Measurements from ENCODE around the gene NRTN.
A peak's percentile ranks its signal among the peaks of the same experiment; 100 is the strongest.
"Not testable (repeated sequence)": the region's sequence is repeated elsewhere in the genome, so short reads cannot be mapped to it uniquely, and the experiment has no call there.

Gene NRTN

GRCh38 chr19:5804516-5805461, at the start of gene NRTN:
TSS of gene NRTN (plus strand) at chr19:5805067. CDS start at chr19:5824166, 19,099 bp downstream.
- peak; percentile 60 to 62 for DNase-seq

- DNase-seq, result no peak
Observed at GRCh38 chr19:5762608-5763217, 42.2 kb upstream of the NRTN start.

GRCh38 chr19:5765220-5765619, 39.6 kb upstream of the NRTN start:
- no peak for DNase-seq

GRCh38 chr19:5767949-5768348, 36.9 kb upstream of the NRTN start:
- DNase-seq, result no peak

- no peak for DNase-seq
Observed at GRCh38 chr19:5772416-5772815, 32.5 kb upstream of the NRTN start.

- no peak for DNase-seq
Observed at GRCh38 chr19:5773276-5773675, 31.6 kb upstream of the NRTN start.

GRCh38 chr19:5774921-5775320, 29.9 kb upstream of the NRTN start:
- DNase-seq, result no peak

- no peak for DNase-seq
Observed at GRCh38 chr19:5775668-5776309, 29.1 kb upstream of the NRTN start.

- DNase-seq, result no peak
Observed at GRCh38 chr19:5778402-5778801, 26.5 kb upstream of the NRTN start.

- DNase-seq, result not testable (repeated sequence)
Observed at GRCh38 chr19:5780916-5781315, 24.0 kb upstream of the NRTN start.

GRCh38 chr19:5782322-5782721, 22.5 kb upstream of the NRTN start:
- no peak for DNase-seq

GRCh38 chr19:5782945-5783919, 21.6 kb upstream of the NRTN start:
- no peak for DNase-seq

- no peak for DNase-seq
Observed at GRCh38 chr19:5784581-5785147, 20.2 kb upstream of the NRTN start, which contains the start of gene PRR22. TSS of gene PRR22 (minus strand) at chr19:5784746. CDS start at chr19:5784660, 86 bp downstream.

- no peak for DNase-seq
Observed at GRCh38 chr19:5785423-5785822, 19.4 kb upstream of the NRTN start.

GRCh38 chr19:5786593-5787408, 18.1 kb upstream of the NRTN start:
- no peak for DNase-seq

- DNase-seq, result no peak
Observed at GRCh38 chr19:5787409-5788182, 17.3 kb upstream of the NRTN start.

- no peak for DNase-seq
Observed at GRCh38 chr19:5788422-5788821, 16.4 kb upstream of the NRTN start.

GRCh38 chr19:5789351-5789761, 15.5 kb upstream of the NRTN start:
- DNase-seq, result no peak

GRCh38 chr19:5789886-5790558, 14.8 kb upstream of the NRTN start:
- no peak for DNase-seq
